Measurements from ENCODE around the gene BCL2L11.

GRCh38 chr2:111113838-111114237 is 6.9 kb upstream of the BCL2L11 start:
- no peak for TF ChIP-seq TBL1XR1 (IDR thresholded peaks at IDR 0.05; ENCODE audit: low read depth, low read length)
- TF ChIP-seq, protein P1, sequence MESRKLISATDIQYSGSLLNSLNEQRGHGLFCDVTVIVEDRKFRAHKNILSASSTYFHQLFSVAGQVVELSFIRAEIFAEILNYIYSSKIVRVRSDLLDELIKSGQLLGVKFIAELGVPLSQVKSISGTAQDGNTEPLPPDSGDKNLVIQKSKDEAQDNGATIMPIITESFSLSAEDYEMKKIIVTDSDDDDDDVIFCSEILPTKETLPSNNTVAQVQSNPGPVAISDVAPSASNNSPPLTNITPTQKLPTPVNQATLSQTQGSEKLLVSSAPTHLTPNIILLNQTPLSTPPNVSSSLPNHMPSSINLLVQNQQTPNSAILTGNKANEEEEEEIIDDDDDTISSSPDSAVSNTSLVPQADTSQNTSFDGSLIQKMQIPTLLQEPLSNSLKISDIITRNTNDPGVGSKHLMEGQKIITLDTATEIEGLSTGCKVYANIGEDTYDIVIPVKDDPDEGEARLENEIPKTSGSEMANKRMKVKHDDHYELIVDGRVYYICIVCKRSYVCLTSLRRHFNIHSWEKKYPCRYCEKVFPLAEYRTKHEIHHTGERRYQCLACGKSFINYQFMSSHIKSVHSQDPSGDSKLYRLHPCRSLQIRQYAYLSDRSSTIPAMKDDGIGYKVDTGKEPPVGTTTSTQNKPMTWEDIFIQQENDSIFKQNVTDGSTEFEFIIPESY (IDR thresholded peaks at IDR 0.05): no peak

Measured in GM12878 (cell line).